HuH-7.5 (cell line): ENCODE data around the gene ZBTB37.
A peak's percentile ranks its signal among the peaks of the same experiment; 100 is the strongest.
"Not testable (repeated sequence)": the region's sequence is repeated elsewhere in the genome, so short reads cannot be mapped to it uniquely, and the experiment has no call there.

ENCODE experiments used
- DNase-seq: peaks from one replicate; pipeline ENCODE4 v3.0.0; 2011; ENCODE audit warnings: low spot score

ZBTB37 gene

DNA sequence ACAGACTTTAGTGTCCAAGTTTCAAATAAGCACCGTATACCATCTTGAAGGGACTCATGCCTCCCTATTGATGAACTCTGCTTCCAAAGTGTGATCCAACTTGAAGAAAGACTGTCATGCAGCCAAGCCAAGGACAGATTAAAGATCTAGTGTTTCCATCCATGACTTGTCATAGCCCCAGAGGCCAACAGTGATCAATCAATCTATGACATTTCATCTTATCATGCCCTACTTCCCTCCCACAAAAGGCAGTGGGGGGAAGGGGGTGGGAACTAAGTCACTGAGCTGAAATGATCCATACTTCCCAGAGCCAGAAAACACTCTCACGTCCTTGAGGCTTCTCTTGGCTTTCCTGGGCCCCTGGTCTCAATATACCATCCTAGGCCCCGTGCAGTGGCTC, 44.9 kb downstream of the ZBTB37 start:
- DNase-seq: no peak

DNA sequence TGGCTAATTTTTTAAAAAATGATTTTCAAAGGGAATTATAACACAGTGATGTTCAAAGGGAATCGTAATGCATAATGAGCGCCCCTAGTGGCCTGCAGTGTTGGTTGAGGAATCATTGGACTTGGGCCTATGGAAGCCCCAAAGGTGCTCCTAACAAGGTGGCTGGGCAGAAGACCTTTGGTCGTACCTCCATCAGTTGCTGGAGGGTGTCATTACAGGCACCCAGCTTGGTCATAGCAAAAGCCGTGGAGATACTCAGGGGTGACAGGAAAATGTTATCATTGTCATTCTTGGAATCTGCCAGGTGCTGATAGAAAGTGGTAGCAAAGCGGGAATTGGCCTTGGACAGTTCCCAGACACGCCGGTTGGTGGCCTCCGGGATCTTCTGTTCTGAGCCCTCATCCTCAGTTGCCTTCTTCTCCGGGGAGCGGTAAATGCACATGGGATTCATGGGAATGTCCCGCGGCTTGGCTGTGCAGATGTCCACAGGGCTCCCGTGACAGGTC, 46.2 kb downstream of the ZBTB37 start:
- DNase-seq: peak; percentile 28

GRCh38 chr1:173915596-173915995, 47.4 kb downstream of the ZBTB37 start:
- no peak for DNase-seq

DNA sequence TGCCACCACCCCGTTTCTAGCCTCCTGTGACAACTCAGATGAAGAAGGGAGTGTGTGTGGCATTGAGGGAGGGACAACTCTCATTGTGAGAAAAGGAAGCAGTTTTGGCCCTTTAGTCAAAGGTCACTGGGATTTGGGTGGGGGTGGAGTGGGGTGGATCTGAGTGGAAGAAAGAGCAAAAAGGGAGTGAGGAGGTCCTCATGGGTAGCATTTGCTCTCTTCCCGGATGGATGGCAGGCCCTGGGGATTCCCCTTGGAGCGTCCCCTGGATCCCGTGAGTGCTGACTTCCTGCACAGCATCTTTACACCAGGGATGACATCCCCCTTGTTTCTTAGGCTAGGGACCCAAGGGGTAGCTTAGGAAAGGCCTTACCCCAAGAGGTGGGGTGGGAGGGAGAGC, 48.5 kb downstream of the ZBTB37 start:
- no peak for DNase-seq

- peak; percentile 38 for DNase-seq
These were observed 49.0 kb downstream of the ZBTB37 start, which contains the start of gene SERPINC1 for GRCh38 chr1:173917149-173917548. SERPINC1 (minus strand) TSS chr1:173917327; CDS start chr1:173917259, 68 bp downstream.

- DNase-seq: no peak
These were observed 49.7 kb downstream of the ZBTB37 start for GRCh38 chr1:173917635-173918493.

- no peak for DNase-seq
These were observed 52.7 kb downstream of the ZBTB37 start for GRCh38 chr1:173920861-173921260.

- DNase-seq: no peak
These were observed 57.4 kb downstream of the ZBTB37 start for GRCh38 chr1:173925306-173926242.

- DNase-seq: not testable (repeated sequence)
These were observed 62.4 kb downstream of the ZBTB37 start for GRCh38 chr1:173930541-173930940.

DNA sequence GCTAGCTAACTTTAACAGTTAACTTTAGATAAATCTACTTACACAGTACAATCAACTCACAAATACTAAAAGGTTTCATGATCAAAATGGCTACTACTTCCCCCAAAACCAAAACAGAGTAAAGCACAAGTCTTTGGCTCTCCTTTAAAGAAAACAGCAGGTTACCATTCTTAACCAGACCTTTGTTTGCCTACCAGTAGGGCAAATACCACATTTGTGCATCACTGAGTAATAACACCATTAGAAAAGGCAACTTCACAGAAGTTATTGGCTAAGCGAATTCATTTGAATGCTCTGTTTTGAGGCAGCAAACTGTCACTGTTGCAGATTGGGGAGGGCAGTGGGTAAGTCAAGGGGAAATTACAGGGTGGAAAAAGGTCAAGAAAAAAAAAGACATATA, 66.3 kb downstream of the ZBTB37 start:
- DNase-seq: no peak

- no peak for DNase-seq
These were observed 68.9 kb downstream of the ZBTB37 start for GRCh38 chr1:173937062-173937461.

DNA sequence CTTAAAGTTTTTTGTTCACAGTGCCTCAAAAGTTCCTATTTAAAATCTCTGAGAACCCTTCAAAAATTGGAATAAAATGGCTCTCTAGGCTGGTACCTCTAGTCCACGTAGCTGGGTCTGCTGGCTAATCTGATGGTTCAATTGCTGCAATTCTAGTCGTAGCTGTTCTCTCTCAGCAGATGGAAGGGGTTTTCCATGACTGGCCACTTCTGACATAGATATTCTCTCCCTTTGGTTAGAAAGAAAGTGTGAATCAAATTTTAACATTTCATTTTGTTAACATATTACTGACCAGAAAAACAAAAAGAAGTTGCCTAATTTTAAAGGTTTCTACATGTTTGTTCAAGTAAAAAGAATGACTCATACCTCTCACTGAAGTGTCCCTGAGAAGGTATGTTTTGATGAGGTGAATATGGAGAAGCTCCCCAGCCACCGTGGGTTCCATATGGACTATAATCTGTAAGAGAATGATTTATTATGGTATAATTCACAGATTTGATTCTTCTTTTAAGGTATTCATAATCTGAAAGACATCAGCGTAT, 78.3 kb downstream of the ZBTB37 start:
- DNase-seq: no peak

DNA sequence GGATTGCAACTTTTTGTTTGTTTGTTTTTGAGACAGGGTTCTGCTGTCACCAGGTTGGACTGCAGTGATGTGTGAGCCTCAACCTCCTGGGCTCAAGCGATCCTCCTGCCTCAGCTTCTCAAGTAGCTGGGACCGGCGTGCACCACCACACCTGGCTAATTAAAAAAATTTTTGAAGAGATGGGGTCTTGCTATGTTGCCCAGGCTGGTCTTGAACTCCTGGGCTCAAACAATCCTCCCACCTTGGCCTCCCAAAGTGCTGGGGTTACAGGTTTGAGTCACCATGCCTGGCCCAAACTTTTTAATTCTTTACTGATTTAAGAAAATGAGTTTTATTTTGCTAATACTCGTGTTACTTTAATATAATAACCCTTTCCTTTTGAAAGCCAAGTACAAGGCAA, 80.4 kb downstream of the ZBTB37 start:
- DNase-seq: no peak
